ENCODE data around the gene TTC22.

The TTC22 gene

GRCh38 chr1:54842206-54842915, 41.2 kb upstream of the TTC22 start:
- no peaks in the 10 kb centered on the region for H3K4me1 ChIP-seq (ENCODE audit: control insufficient read depth, low read depth, low read length)
- no peak overlapping the region for H4K5ac ChIP-seq (ENCODE audit: low read length)
- no peak overlapping the region for H2BK15ac ChIP-seq (replicated peaks; ENCODE audit: low read depth)
- H3K4ac ChIP-seq (ENCODE audit: low read depth, low read length), result no peak overlapping the region
- H3K79me2 ChIP-seq (ENCODE audit: control insufficient read depth, insufficient read depth, low read length), result no peaks in the 10 kb centered on the region
- H4K8ac ChIP-seq (ENCODE audit: low read depth, low read length), result no peak overlapping the region
- no peak overlapping the region for H3K27ac ChIP-seq (ENCODE audit: low read depth, low read length)
- no peak overlapping the region for H3K56ac ChIP-seq (ENCODE audit: low read length)
- H3K27me3 ChIP-seq (ENCODE audit: insufficient read depth, low read length, poor library complexity), result no peaks in the 10 kb centered on the region
- no peak overlapping the region for H3K4me3 ChIP-seq (ENCODE audit: low read length)
- H3K9ac ChIP-seq (ENCODE audit: low read length), result no peak overlapping the region
- H3K4me2 ChIP-seq (ENCODE audit: low read length), result no peak overlapping the region
- H2BK120ac ChIP-seq (ENCODE audit: low read depth, low read length), result no peak overlapping the region
- H3K18ac ChIP-seq (ENCODE audit: low read length), result no peak overlapping the region
- no peaks in the 10 kb centered on the region for H3K79me1 ChIP-seq (ENCODE audit: low read length)
- DNase-seq, result no peak
- WGBS (ENCODE audit: extremely low coverage, insufficient coverage, low lambda C conversion rate), result no CpG with 5 or more reads among the region's 10 CpGs
- H3K23ac ChIP-seq (ENCODE audit: low read length), result no peak overlapping the region
- no peaks in the 10 kb centered on the region for H3K36me3 ChIP-seq (ENCODE audit: control insufficient read depth, insufficient read depth, low read length)
- no peak overlapping the region for H2BK5ac ChIP-seq (ENCODE audit: low read length)
- H2AK5ac ChIP-seq (ENCODE audit: low read length), result no peak overlapping the region

GRCh38 chr1:54839824-54840223, 38.7 kb upstream of the TTC22 start:
- Histone ChIP-seq H3K56ac (ENCODE audit: low read length) (no peak overlapping the region), H3K79me1 (ENCODE audit: low read length) (no peaks in the 10 kb centered on the region), H4K5ac (ENCODE audit: low read length) (no peak overlapping the region), H3K27ac (ENCODE audit: low read depth, low read length) (no peak overlapping the region), H3K18ac (ENCODE audit: low read length) (no peak overlapping the region), H4K8ac (ENCODE audit: low read depth, low read length) (no peak overlapping the region), H2BK120ac (ENCODE audit: low read depth, low read length) (no peak overlapping the region), H3K4me2 (ENCODE audit: low read length) (no peak overlapping the region), H3K4me3 (ENCODE audit: low read length) (no peak overlapping the region), H2BK15ac (replicated peaks; ENCODE audit: low read depth) (no peak overlapping the region), H3K4ac (ENCODE audit: low read depth, low read length) (no peak overlapping the region), H3K36me3 (ENCODE audit: control insufficient read depth, insufficient read depth, low read length) (no peaks in the 10 kb centered on the region), H2AK5ac (ENCODE audit: low read length) (no peak overlapping the region), H3K4me1 (ENCODE audit: control insufficient read depth, low read depth, low read length) (no peaks in the 10 kb centered on the region), H3K9ac (ENCODE audit: low read length) (no peak overlapping the region), H3K23ac (ENCODE audit: low read length) (no peak overlapping the region), H2BK5ac (ENCODE audit: low read length) (no peak overlapping the region), H3K27me3 (ENCODE audit: insufficient read depth, low read length, poor library complexity) (no peaks in the 10 kb centered on the region), H3K79me2 (ENCODE audit: control insufficient read depth, insufficient read depth, low read length) (no peaks in the 10 kb centered on the region)
- no peak for DNase-seq
- no CpG with 5 or more reads among the region's 2 CpGs for WGBS (ENCODE audit: extremely low coverage, insufficient coverage, low lambda C conversion rate)

- no CpG with 5 or more reads among the region's 5 CpGs for WGBS (ENCODE audit: extremely low coverage, insufficient coverage, low lambda C conversion rate)
- no peak for DNase-seq
Measured at GRCh38 chr1:54838565-54839180, 37.5 kb upstream of the TTC22 start.

GRCh38 chr1:54837002-54837853, 36.1 kb upstream of the TTC22 start:
- no peak overlapping the region for H3K9ac ChIP-seq (ENCODE audit: low read length)
- H3K18ac ChIP-seq (ENCODE audit: low read length), result no peak overlapping the region
- no peak overlapping the region for H2AK5ac ChIP-seq (ENCODE audit: low read length)
- H3K4me3 ChIP-seq (ENCODE audit: low read length), result no peak overlapping the region
- no peaks in the 10 kb centered on the region for H3K36me3 ChIP-seq (ENCODE audit: control insufficient read depth, insufficient read depth, low read length)
- H2BK15ac ChIP-seq (replicated peaks; ENCODE audit: low read depth), result no peak overlapping the region
- WGBS (ENCODE audit: extremely low coverage, insufficient coverage, low lambda C conversion rate), result no CpG with 5 or more reads among the region's 6 CpGs
- no peak overlapping the region for H4K8ac ChIP-seq (ENCODE audit: low read depth, low read length)
- H3K23ac ChIP-seq (ENCODE audit: low read length), result no peak overlapping the region
- no peak overlapping the region for H3K56ac ChIP-seq (ENCODE audit: low read length)
- no peaks in the 10 kb centered on the region for H3K4me1 ChIP-seq (ENCODE audit: control insufficient read depth, low read depth, low read length)
- H3K4me2 ChIP-seq (ENCODE audit: low read length), result no peak overlapping the region
- no peak for DNase-seq
- no peaks in the 10 kb centered on the region for H3K79me1 ChIP-seq (ENCODE audit: low read length)
- H3K4ac ChIP-seq (ENCODE audit: low read depth, low read length), result no peak overlapping the region
- no peak overlapping the region for H4K5ac ChIP-seq (ENCODE audit: low read length)
- no peak overlapping the region for H2BK5ac ChIP-seq (ENCODE audit: low read length)
- no peaks in the 10 kb centered on the region for H3K27me3 ChIP-seq (ENCODE audit: insufficient read depth, low read length, poor library complexity)
- H3K27ac ChIP-seq (ENCODE audit: low read depth, low read length), result no peak overlapping the region
- no peak overlapping the region for H2BK120ac ChIP-seq (ENCODE audit: low read depth, low read length)
- no peaks in the 10 kb centered on the region for H3K79me2 ChIP-seq (ENCODE audit: control insufficient read depth, insufficient read depth, low read length)

More at GRCh38 chr1:54838565-54839180, 37.5 kb upstream of the TTC22 start:
- Histone ChIP-seq H3K4ac (ENCODE audit: low read depth, low read length) (no peak overlapping the region), H2AK5ac (ENCODE audit: low read length) (no peak overlapping the region), H3K9ac (ENCODE audit: low read length) (no peak overlapping the region), H3K27ac (ENCODE audit: low read depth, low read length) (no peak overlapping the region), H3K27me3 (ENCODE audit: insufficient read depth, low read length, poor library complexity) (no peaks in the 10 kb centered on the region), H2BK120ac (ENCODE audit: low read depth, low read length) (no peak overlapping the region), H3K4me2 (ENCODE audit: low read length) (no peak overlapping the region), H3K56ac (ENCODE audit: low read length) (no peak overlapping the region), H2BK15ac (replicated peaks; ENCODE audit: low read depth) (no peak overlapping the region), H3K18ac (ENCODE audit: low read length) (no peak overlapping the region), H3K4me3 (ENCODE audit: low read length) (no peak overlapping the region), H3K79me2 (ENCODE audit: control insufficient read depth, insufficient read depth, low read length) (no peaks in the 10 kb centered on the region), H3K36me3 (ENCODE audit: control insufficient read depth, insufficient read depth, low read length) (no peaks in the 10 kb centered on the region), H3K4me1 (ENCODE audit: control insufficient read depth, low read depth, low read length) (no peaks in the 10 kb centered on the region), H3K79me1 (ENCODE audit: low read length) (no peaks in the 10 kb centered on the region), H2BK5ac (ENCODE audit: low read length) (no peak overlapping the region), H3K23ac (ENCODE audit: low read length) (no peak overlapping the region), H4K5ac (ENCODE audit: low read length) (no peak overlapping the region), H4K8ac (ENCODE audit: low read depth, low read length) (no peak overlapping the region)

GRCh38 chr1:54836594-54836993, 35.5 kb upstream of the TTC22 start:
- Histone ChIP-seq H3K23ac (ENCODE audit: low read length) (no peak overlapping the region), H2AK5ac (ENCODE audit: low read length) (no peak overlapping the region), H3K18ac (ENCODE audit: low read length) (no peak overlapping the region), H3K36me3 (ENCODE audit: control insufficient read depth, insufficient read depth, low read length) (no peaks in the 10 kb centered on the region), H3K9ac (ENCODE audit: low read length) (no peak overlapping the region), H3K4me1 (ENCODE audit: control insufficient read depth, low read depth, low read length) (no peaks in the 10 kb centered on the region), H3K4me3 (ENCODE audit: low read length) (no peak overlapping the region), H3K79me2 (ENCODE audit: control insufficient read depth, insufficient read depth, low read length) (no peaks in the 10 kb centered on the region), H2BK5ac (ENCODE audit: low read length) (no peak overlapping the region), H4K8ac (ENCODE audit: low read depth, low read length) (no peak overlapping the region), H2BK15ac (replicated peaks; ENCODE audit: low read depth) (no peak overlapping the region), H3K4me2 (ENCODE audit: low read length) (no peak overlapping the region), H3K27me3 (ENCODE audit: insufficient read depth, low read length, poor library complexity) (no peaks in the 10 kb centered on the region), H3K4ac (ENCODE audit: low read depth, low read length) (no peak overlapping the region), H4K5ac (ENCODE audit: low read length) (no peak overlapping the region), H3K27ac (ENCODE audit: low read depth, low read length) (no peak overlapping the region), H2BK120ac (ENCODE audit: low read depth, low read length) (no peak overlapping the region), H3K56ac (ENCODE audit: low read length) (no peak overlapping the region), H3K79me1 (ENCODE audit: low read length) (no peaks in the 10 kb centered on the region)
- no peak for DNase-seq
- no CpG with 5 or more reads among the region's 8 CpGs for WGBS (ENCODE audit: extremely low coverage, insufficient coverage, low lambda C conversion rate)

Data from mesendoderm (in vitro differentiated cells).